K562 (cell line): ENCODE results near the gene MLH3. TPM values are rescaled to one million over a fixed set of nuclear protein-coding genes. Genes with fewer than 3 reads are reported as not detected.

Source experiments
- ATAC-seq: fragments of 200-7000 bp; cut with Tn5 transposase; 3 replicates; pipeline ENCODE4 v1.9.1; 2020; ENCODE audit warnings: moderate library complexity
- BruUV-seq: library from RNA; stranded (reverse); fragments of 400-500 nt; replicated peaks from 2 replicates; lab custom pipeline; 2021; lab: Mats Ljungman, UMichigan
- CTCF ChIA-PET: fragments of 300-600 bp; formaldehyde crosslinking; extraction: SDS; loops from one replicate; lab custom pipeline; 2021; ENCODE audit warnings: low intra/inter-chr PET ratio; lab: Yijun Ruan, JAX
- POLR2A ChIA-PET: fragments of 300-600, 350-650 bp; sonication (Branson Sonifier 250); formaldehyde crosslinking; extraction: SDS; loops from one replicate; lab custom pipeline; 2021; ENCODE audit warnings: antibody characterized with exemption, inconsistent platforms; lab: Yijun Ruan, JAX
- DNase-seq, 4 experiments: peaks; one replicate each; pipeline versions ENCODE4 v3.0.0 to v3.0.0-alpha.2; 2011 to 2018; ENCODE audit warnings: low spot score in 3 of 4, mixed read lengths in 3 of 4; ENCODE audit errors: extremely low read depth in 1 of 4
- FAIRE-seq: peaks from 2 replicates; lab custom pipeline; 2011; peaks lifted over from hg19 to GRCh38; lab: Jason Lieb, UNC
- H2AFZ ChIP-seq: 2 replicates; pipeline ENCODE4 v1.6.0; 2011; ENCODE audit warnings: low read depth, low read length, control low read depth, inconsistent platforms
- H3K27ac ChIP-seq: fragments of 200-600 bp; 3 replicates; pipeline ENCODE4 v1.8.0; 2011; ENCODE audit warnings: low read depth, mild to moderate bottlenecking, control low read depth, inconsistent platforms, low read length, moderate library complexity, mixed read lengths; ENCODE audit errors: extremely low read depth
- H3K27me3 ChIP-seq, 2 experiments: fragments of 300-600 bp in 1 of 2; 2 replicates in 1 of 2; 3 replicates in 1 of 2; pipeline versions ENCODE4 v1.6.0 to v1.8.0; 2011; ENCODE audit warnings: inconsistent platforms in 2 of 2, low read length in 2 of 2, mild to moderate bottlenecking in 1 of 2, mixed read lengths in 1 of 2, moderate library complexity in 1 of 2; ENCODE audit not compliant: control insufficient read depth in 2 of 2, insufficient read depth in 2 of 2
- H3K36me3 ChIP-seq: fragments of 300-600 bp; 3 replicates; pipeline ENCODE4 v1.8.0; 2011; ENCODE audit warnings: mild to moderate bottlenecking, low read length, inconsistent platforms; ENCODE audit not compliant: control insufficient read depth, insufficient read depth
- H3K4me1 ChIP-seq, 2 experiments: fragments of 200-600 bp in 1 of 2; replicated peaks in 1 of 2; 2 replicates in 1 of 2; 3 replicates in 1 of 2; pipeline versions ENCODE4 v1.5.1 to v1.8.0; 2011; ENCODE audit warnings: inconsistent platforms in 2 of 2, low read length in 2 of 2, mild to moderate bottlenecking in 1 of 2, mixed read lengths in 1 of 2, moderate library complexity in 1 of 2; ENCODE audit not compliant: control insufficient read depth in 2 of 2, insufficient read depth in 2 of 2
- H3K4me2 ChIP-seq: 2 replicates; pipeline ENCODE4 v1.6.1; 2011; ENCODE audit warnings: low read length, control low read depth, inconsistent platforms, mixed read lengths; ENCODE audit not compliant: insufficient read depth
- H3K4me3 ChIP-seq: fragments of 200-600 bp; sonication (generic), shearing (Covaris generic); 2 replicates; pipeline ENCODE4 v1.5.1; 2016; ENCODE audit warnings: control low read depth, inconsistent platforms
- H3K79me2 ChIP-seq: fragments of 200-600 bp; 3 replicates; pipeline ENCODE4 v1.8.0; 2011; ENCODE audit warnings: low read length, inconsistent platforms; ENCODE audit not compliant: control insufficient read depth, insufficient read depth
- H3K9ac ChIP-seq, 2 experiments: 2 replicates each; pipeline versions ENCODE4 v1.6.0 to v1.6.1; 2011; ENCODE audit warnings: low read depth in 2 of 2, low read length in 2 of 2, control low read depth in 1 of 2, inconsistent platforms in 1 of 2, mild to moderate bottlenecking in 1 of 2, mixed read lengths in 1 of 2; ENCODE audit not compliant: insufficient read depth in 1 of 2
- H3K9me1 ChIP-seq: one replicate; pipeline ENCODE4 v1.6.0; 2011; ENCODE audit warnings: inconsistent platforms, mild to moderate bottlenecking, low read length, moderate library complexity; ENCODE audit not compliant: control insufficient read depth, insufficient read depth
- H3K9me3 ChIP-seq: replicated peaks from 2 replicates; pipeline ENCODE4 v1.5.1; 2011; ENCODE audit warnings: low read depth, low read length, inconsistent platforms; ENCODE audit not compliant: control insufficient read depth, insufficient read depth
- H4K20me1 ChIP-seq: replicated peaks from 2 replicates; pipeline ENCODE4 v1.6.1; 2011; ENCODE audit warnings: low read length, inconsistent platforms, mixed read lengths; ENCODE audit not compliant: control insufficient read depth, insufficient read depth
- ZBTB2 ChIP-seq: fragments of 450-650 bp; IDR thresholded peaks from 2 replicates; pipeline ENCODE4 v1.6.1; 2016; ENCODE audit warnings: antibody characterized with exemption
- WGBS: fragments of 100-300 bp; shearing (Covaris generic); methylation state at CpG from one replicate; pipeline ENCODE4 v1.1.6; 2016; ENCODE audit warnings: low coverage, mixed read lengths; ENCODE audit not compliant: insufficient coverage; ENCODE audit errors: missing lambda C conversion rate; 5-methylcytosine and 5-hydroxymethylcytosine counted together
- in situ Hi-C: fragments of 300-500 bp; cut with MboI; formaldehyde crosslinking; loops from 4 replicates; pipeline ENCODE4 v1.15.0; 2018; ENCODE audit warnings: inconsistent platforms, mixed read lengths
- intact Hi-C: fragments of 100-400 bp; cut with micrococcal nuclease; formaldehyde crosslinking; loops from 2 replicates; pipeline ENCODE4 v1.14.2; 2022
- polyA plus RNA-seq, 8 experiments: library from polyadenylated mRNA; depleted of rRNA in 4 of 8; stranded (reverse) in 5 of 8; unstranded in 3 of 8; fragments of >200 nt; fragmentation: Nextera tagmentation in 2 of 8; fragmentation: Illumina TruSeq in 1 of 8; extraction: Ambion mirVana in 2 of 8; extraction: Trizol in 1 of 8; gene quantifications; 2 replicates each; pipeline versions ENCODE4 v1.2.1 to v1.2.3, GENCODE V29; 2011 to 2014; ENCODE audit warnings: inconsistent platforms in 1 of 8, missing spikeins in 1 of 8
- total RNA-seq, 7 experiments: library from RNA; depleted of rRNA in 6 of 7; stranded (reverse); fragments of >200 nt in 6 of 7; fragmentation: Illumina TruSeq in 2 of 7; extraction: Trizol in 2 of 7; gene quantifications; 2 replicates each; pipeline versions ENCODE4 v1.2.1 to v1.2.3, GENCODE V29; 2011 to 2021; ENCODE audit warnings: low replicate concordance in 1 of 7
- TF ChIP-seq, protein P1 (sequence below), 3 experiments: IDR thresholded peaks in 2 of 3; conservative IDR thresholded peaks in 1 of 3; 2 replicates each; pipeline ENCODE4 v1.5.1; 2011 to 2012; ENCODE audit warnings: low read length in 3 of 3, mild to moderate bottlenecking in 3 of 3, control low read depth in 2 of 3, improper control_type of control experiment in 1 of 3, inconsistent platforms in 1 of 3, low read depth in 1 of 3, mixed read lengths in 1 of 3, moderate library complexity in 1 of 3; ENCODE audit not compliant: insufficient read depth in 2 of 3

Gene MLH3
- total and polyA plus RNA-seq, 9 of the 15 experiments (the other 6 are each of a cell fraction or from before 2014, with no cell fraction given) = 5.9 to 15.3 (median 10.7) TPM

DNA sequence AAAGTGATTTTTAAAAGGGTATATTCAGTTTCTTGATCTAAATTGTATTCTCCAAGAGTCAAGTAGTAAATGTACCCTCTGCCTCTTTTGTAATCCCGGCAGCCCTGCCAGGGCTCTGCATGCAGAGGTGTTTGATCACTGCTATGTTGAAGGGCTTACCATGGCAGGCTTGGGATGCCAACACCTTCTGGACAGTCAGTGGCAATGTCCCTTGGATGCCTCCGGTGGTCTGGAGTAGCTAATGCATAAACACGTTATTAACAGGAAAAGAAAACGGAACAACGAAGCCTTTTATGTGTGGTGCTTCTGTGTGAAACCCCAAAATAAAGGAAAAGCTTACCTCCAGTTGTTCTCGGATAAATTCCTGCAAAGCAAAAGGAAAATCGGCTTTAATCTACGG lies 28.6 kb downstream of the MLH3 start:
- Histone ChIP-seq H4K20me1 (no peaks in the 10 kb centered on the region), H3K27me3 (no peaks in the 10 kb centered on the region), H2AFZ (no peak overlapping the region), H3K9me1 (no peaks in the 10 kb centered on the region), H3K27ac (no peak overlapping the region)
- no peak for FAIRE-seq
- no TSS peak for BruUV-seq
- POLR2A ChIA-PET = interaction anchor here (0.6 to 1.3 kb wide), 2 partner anchors 9 to 10 kb away, joined by 3 to 4 read pairs; no protein-coding TSS in a partner anchor
- TF ChIP-seq, protein P1, sequence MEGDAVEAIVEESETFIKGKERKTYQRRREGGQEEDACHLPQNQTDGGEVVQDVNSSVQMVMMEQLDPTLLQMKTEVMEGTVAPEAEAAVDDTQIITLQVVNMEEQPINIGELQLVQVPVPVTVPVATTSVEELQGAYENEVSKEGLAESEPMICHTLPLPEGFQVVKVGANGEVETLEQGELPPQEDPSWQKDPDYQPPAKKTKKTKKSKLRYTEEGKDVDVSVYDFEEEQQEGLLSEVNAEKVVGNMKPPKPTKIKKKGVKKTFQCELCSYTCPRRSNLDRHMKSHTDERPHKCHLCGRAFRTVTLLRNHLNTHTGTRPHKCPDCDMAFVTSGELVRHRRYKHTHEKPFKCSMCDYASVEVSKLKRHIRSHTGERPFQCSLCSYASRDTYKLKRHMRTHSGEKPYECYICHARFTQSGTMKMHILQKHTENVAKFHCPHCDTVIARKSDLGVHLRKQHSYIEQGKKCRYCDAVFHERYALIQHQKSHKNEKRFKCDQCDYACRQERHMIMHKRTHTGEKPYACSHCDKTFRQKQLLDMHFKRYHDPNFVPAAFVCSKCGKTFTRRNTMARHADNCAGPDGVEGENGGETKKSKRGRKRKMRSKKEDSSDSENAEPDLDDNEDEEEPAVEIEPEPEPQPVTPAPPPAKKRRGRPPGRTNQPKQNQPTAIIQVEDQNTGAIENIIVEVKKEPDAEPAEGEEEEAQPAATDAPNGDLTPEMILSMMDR (IDR thresholded peaks at IDR 0.05 in 2 of 3, conservative IDR thresholded peaks at IDR 0.05 in 1 of 3; ENCODE audit: insufficient read depth in 2 of 3, low read depth in 1 of 3, low read length in 3 of 3) = peak; percentile 41 to 50 (median 45); a peak in 5 of 6 replicates
- TF ChIP-seq ZBTB2 = no peak
- TF ChIP-seq, all 486 proteins: peak for 1
- WGBS = 64% methylated on average over 8 of the region's 8 CpGs
- DNase-seq = peak; percentile 16 to 25 (median 18)
- peaks cover 0 to 19% of the 10 kb centered on the region in 2 experiments; a peak in 3 of 5 replicates for H3K4me1 ChIP-seq
- H3K4me3 ChIP-seq = no peak overlapping the region
- no peaks in the 10 kb centered on the region for H3K9me3 ChIP-seq
- H3K9ac ChIP-seq = no peak overlapping the region
- intact Hi-C loops = no loop called here
- no peak overlapping the region for H3K4me2 ChIP-seq
- peak; percentile 78 for ATAC-seq
- CTCF ChIA-PET = no interaction called here
- H3K79me2 ChIP-seq = no peaks in the 10 kb centered on the region
- in situ Hi-C loops = no loop called here
- H3K36me3 ChIP-seq = peaks cover 51% of the 10 kb centered on the region; the same call in 2 of the 3 replicates
